AG04449 (cell line): ENCODE results near the gene RCN1.
A peak's percentile ranks its signal among the peaks of the same experiment; 100 is the strongest.

Source experiments
- CTCF ChIA-PET: fragments of 350-600 bp; formaldehyde crosslinking; extraction: SDS; loops from one replicate; lab custom pipeline; 2021; ENCODE audit warnings: antibody characterized with exemption; lab: Yijun Ruan, JAX
- POLR2A ChIA-PET: fragments of 400-600, 350-600 bp; formaldehyde crosslinking; extraction: SDS; loops from one replicate; lab custom pipeline; 2020; ENCODE audit warnings: antibody characterized with exemption, inconsistent platforms; lab: Yijun Ruan, JAX
- DNase-seq: peaks from one replicate; pipeline ENCODE4 v3.0.0-alpha.2; 2010; ENCODE audit warnings: low read depth, low spot score
- H3K4me3 ChIP-seq: 2 replicates; pipeline ENCODE4 v1.5.1; 2011; ENCODE audit warnings: low read depth, mild to moderate bottlenecking, control low read depth, low read length
- CTCF ChIP-seq: IDR thresholded peaks from one replicate; pipeline ENCODE4 v1.5.1; 2011; ENCODE audit warnings: mild to moderate bottlenecking, moderate library complexity, low read length, control low read depth, inconsistent platforms; ENCODE audit not compliant: insufficient read depth; ENCODE audit errors: missing control alignments

The RCN1 gene

GRCh38 chr11:32137263-32137662 is 46.4 kb downstream of the RCN1 start:
- TF ChIP-seq CTCF = no peak
- ChIA-PET POLR2A (interaction anchor here (1.4 kb wide), 1 partner anchor 46 kb away, joined by 8 read pairs; the partner anchor contains the start of gene RCN1), CTCF (interaction anchor here (1.1 to 1.5 kb wide), 2 partner anchors 39 to 85 kb away, joined by 3 to 5 read pairs; no protein-coding TSS in a partner anchor)
- DNase-seq = peak; percentile 93
- H3K4me3 ChIP-seq = no peak overlapping the region

- ChIA-PET POLR2A (interaction anchor here (1.4 kb wide), 1 partner anchor 47 kb away, joined by 8 read pairs; the partner anchor contains the start of gene RCN1), CTCF (interaction anchor here (1.1 to 1.5 kb wide), 2 partner anchors 38 to 86 kb away, joined by 3 to 5 read pairs; no protein-coding TSS in a partner anchor)
- H3K4me3 ChIP-seq = no peak overlapping the region
- no peak for DNase-seq
- TF ChIP-seq CTCF = no peak
Observed at GRCh38 chr11:32137869-32138268, 47.0 kb downstream of the RCN1 start.

GRCh38 chr11:32138902-32139301 is 48.0 kb downstream of the RCN1 start:
- DNase-seq = no peak
- TF ChIP-seq CTCF = no peak
- ChIA-PET CTCF (no interaction called here), POLR2A (no interaction called here)
- no peak overlapping the region for H3K4me3 ChIP-seq

GRCh38 chr11:32139896-32140520 is 49.1 kb downstream of the RCN1 start:
- POLR2A ChIA-PET = no interaction called here
- CTCF ChIA-PET = interaction anchor here (1.2 kb wide), 1 partner anchor 37 kb away, joined by 3 read pairs; no protein-coding TSS in a partner anchor
- TF ChIP-seq CTCF = no peak
- H3K4me3 ChIP-seq = no peak overlapping the region
- no peak for DNase-seq

- CTCF ChIA-PET = interaction anchor here (1.4 to 2.4 kb wide), 2 partner anchors 12 to 89 kb away, joined by 7 read pairs; no protein-coding TSS in a partner anchor
- no peak for TF ChIP-seq CTCF
- POLR2A ChIA-PET = no interaction called here
- no peak overlapping the region for H3K4me3 ChIP-seq
- DNase-seq = no peak
Observed at GRCh38 chr11:32141745-32142546, 51.1 kb downstream of the RCN1 start.

GRCh38 chr11:32143378-32143777 is 52.5 kb downstream of the RCN1 start:
- CTCF ChIA-PET = interaction anchor here (1.2 to 2.4 kb wide), 2 partner anchors 11 to 33 kb away, joined by 3 to 7 read pairs; no protein-coding TSS in a partner anchor
- no peak overlapping the region for H3K4me3 ChIP-seq
- POLR2A ChIA-PET = no interaction called here
- no peak for DNase-seq
- TF ChIP-seq CTCF = no peak
